ENCODE results near the gene PHETA1.
"Not testable (repeated sequence)": the region's sequence is repeated elsewhere in the genome, so short reads cannot be mapped to it uniquely, and the experiment has no call there.

The PHETA1 gene

GRCh38 chr12:111405149-111405858, 36.4 kb upstream of the PHETA1 start:
- DNase-seq = peak; percentile 67

- no peak for DNase-seq
These were observed 35.7 kb upstream of the PHETA1 start for GRCh38 chr12:111404362-111405148.

- DNase-seq = not testable (repeated sequence)
These were observed 33.6 kb upstream of the PHETA1 start for GRCh38 chr12:111402490-111402824.

- DNase-seq = no peak
These were observed 32.3 kb upstream of the PHETA1 start for GRCh38 chr12:111401167-111401605.

- not testable (repeated sequence) for DNase-seq
These were observed 31.0 kb upstream of the PHETA1 start for GRCh38 chr12:111399741-111400404.

- DNase-seq = no peak
These were observed 29.6 kb upstream of the PHETA1 start for GRCh38 chr12:111398530-111398929.

- DNase-seq = peak; percentile 78
These were observed 28.0 kb upstream of the PHETA1 start for GRCh38 chr12:111396726-111397445.

GRCh38 chr12:111396271-111396670, 27.4 kb upstream of the PHETA1 start:
- DNase-seq = not testable (repeated sequence)

GRCh38 chr12:111395336-111396187, 26.7 kb upstream of the PHETA1 start:
- no peak for DNase-seq

GRCh38 chr12:111394480-111394879, 25.6 kb upstream of the PHETA1 start:
- DNase-seq = no peak

GRCh38 chr12:111393700-111394300, 24.9 kb upstream of the PHETA1 start:
- DNase-seq = no peak

GRCh38 chr12:111390910-111391309, 22.0 kb upstream of the PHETA1 start:
- DNase-seq = no peak

- DNase-seq = no peak
These were observed 20.7 kb upstream of the PHETA1 start for GRCh38 chr12:111389635-111390034.

- DNase-seq = no peak
These were observed 18.9 kb upstream of the PHETA1 start for GRCh38 chr12:111387747-111388323.

GRCh38 chr12:111386885-111387284, 18.0 kb upstream of the PHETA1 start:
- no peak for DNase-seq

GRCh38 chr12:111384596-111384995, 15.7 kb upstream of the PHETA1 start:
- DNase-seq = no peak

GRCh38 chr12:111379942-111380554, 11.2 kb upstream of the PHETA1 start:
- no peak for DNase-seq

GRCh38 chr12:111377440-111377839, 8.5 kb upstream of the PHETA1 start:
- DNase-seq = no peak

- not testable (repeated sequence) for DNase-seq
These were observed 4.3 kb upstream of the PHETA1 start for GRCh38 chr12:111373231-111373630.

- no peak for DNase-seq
These were observed 763 bp upstream of the PHETA1 start for GRCh38 chr12:111369496-111370220.
